GM21825 (cell line): ENCODE measurements around the gene CGB3.
"Not testable (repeated sequence)": the region's sequence is repeated elsewhere in the genome, so short reads cannot be mapped to it uniquely, and the experiment has no call there.

Source experiments
- ATAC-seq: cut with Tn5 transposase; IDR thresholded peaks from one replicate; pipeline ENCODE4 v1.9.1; 2021; ENCODE audit warnings: mild to moderate bottlenecking, moderate library complexity; ENCODE audit not compliant: unreplicated experiment

CGB3 gene

DNA sequence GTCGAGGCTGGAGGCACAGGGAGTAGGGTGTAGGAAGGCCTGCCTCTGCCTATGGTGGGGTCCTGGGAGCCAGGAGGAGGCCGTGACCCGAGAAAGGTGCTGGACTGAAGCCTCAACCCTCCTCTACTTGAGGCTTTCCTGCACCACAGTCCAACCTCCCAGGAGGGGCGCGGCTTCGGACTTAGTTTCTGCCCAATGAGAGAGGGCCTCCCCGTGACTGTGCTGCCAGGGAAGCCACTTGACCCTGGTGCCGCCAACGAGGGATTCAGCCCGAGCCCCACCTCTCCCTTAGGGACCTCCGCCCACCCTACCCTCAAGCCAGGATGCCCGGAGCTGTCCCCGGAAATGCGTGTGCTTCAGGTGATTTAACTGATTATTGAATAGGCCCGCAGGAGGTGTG is at the start of gene CGB3:
Gene CGB3 (minus strand): TSS at position 101 of the 400 bp plus-strand sequence. CDS start 362 bp downstream, outside the sequence.
- not testable (repeated sequence) for ATAC-seq

- ATAC-seq = no peak
These were observed 47.9 kb upstream of the CGB3 start for GRCh38 chr19:49071860-49072547.

GRCh38 chr19:49070416-49070815 is 46.3 kb upstream of the CGB3 start:
- no peak for ATAC-seq

GRCh38 chr19:49069026-49069425 is 44.9 kb upstream of the CGB3 start:
- no peak for ATAC-seq

- ATAC-seq = no peak
These were observed 43.4 kb upstream of the CGB3 start for GRCh38 chr19:49067554-49067953.

GRCh38 chr19:49065905-49066512 is 41.9 kb upstream of the CGB3 start:
- ATAC-seq = no peak

- ATAC-seq = no peak
These were observed 40.9 kb upstream of the CGB3 start, which contains the start of gene NTF4 for GRCh38 chr19:49064768-49065611. Gene NTF4, minus strand, starts transcription at chr19:49064818. Its CDS starts 2,821 bp downstream, at chr19:49061997.

- no peak for ATAC-seq
These were observed 40.0 kb upstream of the CGB3 start for GRCh38 chr19:49064029-49064629.

- ATAC-seq = no peak
These were observed 37.3 kb upstream of the CGB3 start for GRCh38 chr19:49061445-49061844.

- ATAC-seq = no peak
These were observed 36.9 kb upstream of the CGB3 start for GRCh38 chr19:49061000-49061399.

DNA sequence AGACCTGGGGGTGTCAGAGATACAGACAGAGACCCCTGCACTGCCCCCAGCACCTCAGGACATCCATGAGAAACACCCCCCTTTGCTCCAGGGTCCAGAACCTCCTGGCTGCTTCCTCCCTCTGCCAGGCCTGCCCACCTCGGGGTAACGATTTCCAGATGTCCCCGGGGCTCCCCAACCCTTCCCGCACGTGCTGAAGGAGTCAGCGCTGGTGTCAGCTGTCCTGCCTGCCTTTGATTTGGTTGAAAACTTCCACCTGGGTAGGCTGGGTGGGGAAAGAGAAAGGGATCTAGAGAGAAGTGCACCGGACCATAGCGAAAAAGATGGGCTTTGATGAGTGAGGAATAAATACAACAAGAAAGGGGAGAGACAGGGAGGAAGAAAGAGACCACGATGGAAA is 34.9 kb upstream of the CGB3 start:
- ATAC-seq = no peak

DNA sequence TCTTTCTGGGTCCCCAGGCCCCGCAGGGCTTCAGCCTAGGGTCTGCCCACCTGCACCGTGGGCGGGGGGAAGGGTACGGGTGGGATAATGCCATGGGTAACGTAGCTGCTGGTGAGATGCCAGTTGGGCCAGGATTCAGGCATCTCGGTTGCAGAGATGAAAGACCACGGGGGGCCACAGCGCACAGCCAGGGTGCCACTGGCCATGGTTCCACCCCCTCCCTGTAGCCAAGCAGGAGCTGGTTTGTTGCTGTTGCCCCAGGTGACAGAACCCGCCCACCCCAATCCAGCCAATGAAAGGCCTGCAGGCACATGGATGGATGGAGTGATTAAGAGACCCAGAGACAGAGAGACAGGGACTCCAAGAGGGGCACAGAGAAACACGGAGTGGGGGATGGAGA is 34.4 kb upstream of the CGB3 start:
- no peak for ATAC-seq

DNA sequence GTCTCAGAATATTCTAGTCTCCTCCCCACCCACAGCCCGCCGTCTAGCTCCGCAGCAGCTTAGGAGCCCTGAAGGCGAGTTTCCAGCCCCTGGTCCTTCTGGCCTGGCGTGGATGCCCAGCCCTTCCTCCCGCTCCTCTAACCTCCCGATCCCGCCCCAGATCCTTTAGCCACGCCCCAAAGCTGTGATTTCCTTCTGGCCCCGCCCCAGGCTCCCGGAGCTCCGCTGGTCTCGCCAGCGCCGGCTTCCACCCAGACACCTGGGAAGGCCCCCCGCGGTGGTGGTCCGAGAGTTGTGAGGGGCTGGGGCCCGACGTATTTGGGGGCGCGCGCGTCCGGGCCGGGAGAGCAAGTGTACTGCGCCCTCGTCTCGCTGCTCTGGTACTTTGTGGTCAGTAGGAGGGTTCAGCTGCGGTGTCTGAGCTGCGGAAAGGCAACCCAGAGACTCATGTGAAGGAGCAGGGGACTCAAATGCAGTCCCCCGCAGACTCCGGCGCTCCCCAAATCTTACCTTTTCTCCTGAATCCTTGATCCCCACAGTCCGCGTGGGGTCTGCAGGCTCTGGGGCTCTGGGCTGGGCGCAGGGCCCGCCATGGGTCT is 33.6 kb upstream of the CGB3 start, which contains the start of gene CGB7:
Gene CGB7 (minus strand): TSS at position 114 of the 599 bp plus-strand sequence. CDS start 2,374 bp downstream, outside the sequence.
- no peak for ATAC-seq

- ATAC-seq = not testable (repeated sequence)
These were observed 32.9 kb upstream of the CGB3 start for GRCh38 chr19:49056902-49057596.

DNA sequence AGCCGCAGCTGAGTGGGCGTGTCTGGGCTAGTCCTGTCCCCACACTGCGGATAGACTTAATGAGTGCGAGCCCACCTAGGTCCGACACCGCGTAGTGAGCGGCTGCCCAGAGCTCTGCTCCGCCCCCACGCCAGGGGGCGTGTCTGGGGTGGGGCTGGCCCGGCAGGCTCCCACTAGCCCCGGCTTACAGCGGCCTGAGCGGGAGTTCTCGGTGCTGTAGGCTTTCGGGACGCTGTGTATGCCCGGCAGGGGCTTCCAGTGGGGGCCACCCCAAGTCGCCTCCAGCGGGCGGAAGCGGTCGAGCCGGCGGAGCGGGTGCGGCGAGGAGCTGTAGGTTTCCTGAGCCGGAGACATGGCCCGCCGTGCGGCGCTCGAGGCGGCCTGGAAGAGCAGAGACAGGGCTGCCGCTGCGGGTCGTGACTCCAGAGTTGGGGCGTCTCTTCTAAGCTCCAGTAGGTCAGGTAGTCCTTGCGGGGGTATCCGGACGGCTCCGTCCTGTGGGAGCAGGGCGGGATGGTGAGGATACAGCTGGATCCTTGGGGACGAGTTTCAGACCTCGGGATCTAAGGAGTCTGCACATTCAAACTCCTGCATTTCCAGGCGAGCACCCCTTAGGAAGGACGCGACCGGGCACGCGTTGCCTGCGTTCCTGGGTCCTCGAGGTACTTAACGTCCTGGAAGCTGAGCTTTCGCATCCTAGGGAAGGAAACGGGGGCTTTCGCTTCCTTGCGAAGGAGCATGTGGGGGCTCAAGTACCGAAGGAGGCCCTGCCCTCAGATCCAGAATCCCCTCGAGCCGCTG is 32.2 kb upstream of the CGB3 start:
- ATAC-seq = no peak

GRCh38 chr19:49050376-49051033 is 26.4 kb upstream of the CGB3 start:
- ATAC-seq = not testable (repeated sequence)

- ATAC-seq = not testable (repeated sequence)
These were observed 25.7 kb upstream of the CGB3 start for GRCh38 chr19:49049834-49050233.

DNA sequence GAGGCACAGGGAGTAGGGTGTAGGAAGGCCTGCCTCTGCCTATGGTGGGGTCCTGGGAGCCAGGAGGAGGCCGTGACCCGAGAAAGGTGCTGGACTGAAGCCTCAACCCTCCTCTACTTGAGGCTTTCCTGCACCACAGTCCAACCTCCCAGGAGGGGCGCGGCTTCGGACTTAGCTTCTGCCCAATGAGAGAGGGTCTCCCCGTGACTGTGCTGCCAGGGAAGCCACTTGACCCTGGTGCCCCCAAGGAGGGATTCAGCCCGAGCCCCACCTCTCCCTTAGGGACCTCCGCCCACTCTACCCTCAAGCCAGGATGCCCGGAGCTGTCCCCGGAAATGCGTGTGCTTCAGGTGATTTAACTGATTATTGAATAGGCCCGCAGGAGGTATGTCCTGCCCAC is 24.9 kb upstream of the CGB3 start, which contains the start of gene CGB8:
Gene CGB8 (minus strand): TSS at position 101 of the 400 bp plus-strand sequence. CDS start 372 bp downstream, outside the sequence.
- ATAC-seq = not testable (repeated sequence)
